HFFc6 (cell line): Measurements from ENCODE around the gene NT5C2. TPM values are rescaled to one million over a fixed set of nuclear protein-coding genes. Genes with fewer than 3 reads are reported as not detected.
A peak's percentile ranks its signal among the peaks of the same experiment; 100 is the strongest.

ENCODE experiments used
- DNase-seq: peaks from one replicate; pipeline ENCODE4 v3.0.0-alpha.2; 2018
- H3K27ac Mint-ChIP-seq: 2 replicates; pipeline ENCODE4 v1.8.0; 2020; ENCODE audit warnings: mild to moderate bottlenecking, mixed read lengths
- H3K27me3 Mint-ChIP-seq: 2 replicates; pipeline ENCODE4 v1.8.0; 2021; ENCODE audit warnings: mild to moderate bottlenecking, moderate library complexity, mixed read lengths; ENCODE audit not compliant: insufficient read depth
- H3K36me3 Mint-ChIP-seq: 2 replicates; pipeline ENCODE4 v1.8.0; 2021; ENCODE audit warnings: low read depth, mixed read lengths
- H3K4me1 Mint-ChIP-seq: 2 replicates; pipeline ENCODE4 v1.8.0; 2020; ENCODE audit warnings: low read depth, mixed read lengths
- H3K4me3 Mint-ChIP-seq: 2 replicates; pipeline ENCODE4 v1.8.0; 2020; ENCODE audit warnings: mild to moderate bottlenecking, moderate library complexity, mixed read lengths
- H3K9me3 Mint-ChIP-seq: 2 replicates; pipeline ENCODE4 v1.8.0; 2020; ENCODE audit warnings: mild to moderate bottlenecking, mixed read lengths
- CTCF ChIP-seq: fragments of 200-600 bp; sonication (generic); IDR thresholded peaks from 2 replicates; pipeline ENCODE4 v1.5.0; 2021; ENCODE audit warnings: antibody characterized with exemption, mild to moderate bottlenecking
- total RNA-seq, 6 experiments: library from RNA; stranded (reverse); fragmentation: NEBNext Ultra II Directional; extraction: Animal tissue kit (Norgen Biotek cat#: 25700); gene quantifications; 2 replicates in 1 of 6; 3 replicates in 5 of 6; pipeline ENCODE4 v1.2.3, GENCODE V29; 2021

NT5C2 gene
- total RNA-seq, 6 experiments from 2014 or later, result 78.5 to 97.4 (median 81.1) TPM

GRCh38 chr10:103089493-103089892 lies 103.6 kb downstream of the NT5C2 start:
- Mint-ChIP-seq H3K36me3 (peaks cover 69% of the 10 kb centered on the region), H3K4me1 (no peaks in the 10 kb centered on the region), H3K27ac (no peak overlapping the region), H3K4me3 (no peak overlapping the region), H3K27me3 (peaks cover 3% of the 10 kb centered on the region; the same call in 1 of the 2 replicates), H3K9me3 (no peaks in the 10 kb centered on the region)
- DNase-seq, result no peak
- no peak for TF ChIP-seq CTCF

GRCh38 chr10:103086799-103087198 lies 106.3 kb downstream of the NT5C2 start:
- no peak for TF ChIP-seq CTCF
- DNase-seq, result no peak
- H3K27me3 Mint-ChIP-seq, result peaks cover 3% of the 10 kb centered on the region; the same call in 1 of the 2 replicates
- H3K4me3 Mint-ChIP-seq, result no peak overlapping the region
- H3K27ac Mint-ChIP-seq, result no peak overlapping the region
- H3K36me3 Mint-ChIP-seq, result peaks cover 64% of the 10 kb centered on the region
- no peaks in the 10 kb centered on the region for H3K4me1 Mint-ChIP-seq
- H3K9me3 Mint-ChIP-seq, result no peaks in the 10 kb centered on the region

DNA sequence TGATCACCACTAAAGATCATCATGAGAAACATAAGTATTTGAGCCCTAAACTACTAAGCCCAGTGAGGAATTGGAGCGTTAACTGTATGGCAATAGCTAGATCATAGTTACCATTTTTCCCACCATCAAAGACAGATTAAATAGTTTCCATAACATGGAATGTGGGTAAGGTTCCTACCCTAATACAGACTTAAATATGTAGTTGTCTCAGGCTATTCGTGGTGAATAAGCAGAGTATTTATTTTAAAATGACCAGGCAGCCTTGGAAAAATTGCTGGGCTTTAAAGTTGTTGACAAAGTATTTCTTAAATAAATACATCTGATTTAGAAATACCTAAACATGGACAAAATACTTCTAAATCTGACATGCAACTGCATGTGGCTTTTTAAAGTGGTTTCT lies 106.8 kb downstream of the NT5C2 start:
- Mint-ChIP-seq H3K9me3 (no peaks in the 10 kb centered on the region), H3K4me3 (no peak overlapping the region), H3K27me3 (peaks cover 3% of the 10 kb centered on the region; the same call in 1 of the 2 replicates), H3K4me1 (no peaks in the 10 kb centered on the region), H3K27ac (no peak overlapping the region), H3K36me3 (peaks cover 61% of the 10 kb centered on the region)
- TF ChIP-seq CTCF, result no peak
- DNase-seq, result no peak

DNA sequence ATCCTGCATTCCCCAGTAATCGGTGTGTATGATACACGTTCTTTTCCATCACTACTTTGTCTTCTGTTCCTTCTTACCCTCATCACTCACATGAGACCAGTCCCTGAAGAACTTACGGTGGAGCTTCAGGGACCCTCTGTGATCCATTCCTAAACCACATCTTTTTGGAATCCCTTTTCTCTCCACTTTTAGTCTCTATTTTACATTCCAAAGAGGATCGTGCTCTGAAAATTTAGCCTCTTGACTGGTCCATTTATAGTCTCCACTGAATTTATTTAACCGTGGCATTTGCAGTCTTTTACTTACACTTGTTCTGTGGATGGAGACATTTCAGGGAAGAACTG lies 109.1 kb downstream of the NT5C2 start:
- Mint-ChIP-seq H3K9me3 (no peaks in the 10 kb centered on the region), H3K4me3 (no peak overlapping the region), H3K36me3 (peaks cover 44% of the 10 kb centered on the region), H3K4me1 (no peaks in the 10 kb centered on the region), H3K27me3 (peaks cover 4% of the 10 kb centered on the region), H3K27ac (no peak overlapping the region)
- no peak for TF ChIP-seq CTCF
- DNase-seq, result no peak

DNA sequence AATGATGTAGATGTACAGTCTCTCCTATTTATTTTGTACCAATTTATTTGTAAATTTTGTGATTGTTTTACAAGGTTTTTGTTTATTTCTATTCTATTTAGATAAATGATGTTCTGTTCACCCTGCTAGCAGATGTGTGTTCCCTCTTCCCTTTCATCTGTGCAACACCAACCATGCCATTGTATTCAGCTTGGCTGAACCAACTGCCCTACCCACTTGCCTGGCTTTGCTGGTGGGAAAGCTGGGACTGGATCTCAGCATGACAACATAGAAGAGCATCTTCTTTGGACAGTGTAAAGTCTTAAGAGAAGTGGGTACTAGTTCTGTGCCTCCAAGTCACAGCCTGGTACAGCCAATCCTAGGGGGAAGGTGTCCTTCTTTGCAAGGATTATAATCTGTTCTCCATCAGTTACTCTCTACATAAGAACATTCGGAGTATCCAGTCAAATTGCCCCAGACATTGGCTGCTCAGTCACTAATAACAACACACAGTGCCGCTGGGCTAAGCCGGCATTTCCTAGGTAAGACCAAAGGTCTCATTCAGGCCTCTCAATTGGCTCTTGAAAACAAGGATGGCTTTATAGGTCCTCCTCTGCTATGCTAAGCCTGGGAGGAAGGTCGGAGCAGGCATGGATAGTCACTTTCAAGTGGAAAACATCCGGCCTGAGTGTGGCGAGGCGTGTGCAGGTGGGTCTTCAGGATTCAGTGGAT lies 109.7 kb downstream of the NT5C2 start:
- no peaks in the 10 kb centered on the region for H3K9me3 Mint-ChIP-seq

More for the DNA sequence above, 109.7 kb downstream of the NT5C2 start:
- H3K4me1 Mint-ChIP-seq, result no peaks in the 10 kb centered on the region
- no peak for DNase-seq
- peaks cover 44% of the 10 kb centered on the region for H3K36me3 Mint-ChIP-seq
- peaks cover 4% of the 10 kb centered on the region for H3K27me3 Mint-ChIP-seq
- no peak for TF ChIP-seq CTCF
- peak overlapping the region; percentile 28; the same call in 1 of the 2 replicates for H3K27ac Mint-ChIP-seq
- no peak overlapping the region for H3K4me3 Mint-ChIP-seq
